Endothelial cell of umbilical vein (primary cell): ENCODE measurements around the gene KRT33A. TPM values are rescaled to one million over a fixed set of nuclear protein-coding genes. Genes with fewer than 3 reads are reported as not detected.

ENCODE experiments used
- BruUV-seq: library from RNA; stranded (reverse); fragments of 400-500 nt; replicated peaks from 2 replicates; lab custom pipeline; 2021; lab: Mats Ljungman, UMichigan
- CTCF ChIA-PET: fragments of 300-600, 350-600 bp; sonication (Branson Sonifier 250); formaldehyde crosslinking; loops from one replicate; lab custom pipeline; 2021; ENCODE audit warnings: antibody characterized with exemption, inconsistent platforms; lab: Charles Lee
- POLR2A ChIA-PET: fragments of 300-600, 350-600 bp; sonication (Branson Sonifier 250); formaldehyde crosslinking; loops from one replicate; lab custom pipeline; 2021; ENCODE audit warnings: antibody characterized with exemption, inconsistent platforms; lab: Charles Lee
- DNase-seq: peaks from one replicate; pipeline ENCODE4 v3.0.0-alpha.2; 2011; ENCODE audit warnings: low read depth, low spot score
- FAIRE-seq: peaks from 2 replicates; lab custom pipeline; 2011; peaks lifted over from hg19 to GRCh38; lab: Jason Lieb, UNC
- H2AFZ ChIP-seq: 2 replicates; pipeline ENCODE4 v1.6.0; 2012; ENCODE audit warnings: low read depth, low read length, control low read depth, inconsistent platforms
- H3K27ac ChIP-seq: 2 replicates; pipeline ENCODE4 v1.5.1; 2011; ENCODE audit warnings: low read depth, mild to moderate bottlenecking, control low read depth, low read length, moderate library complexity; ENCODE audit not compliant: insufficient read depth
- H3K27me3 ChIP-seq, 2 experiments: 2 replicates each; pipeline versions ENCODE4 v1.6.0 to v1.6.1; 2011; ENCODE audit warnings: low read length in 2 of 2, mixed read lengths in 1 of 2; ENCODE audit not compliant: control insufficient read depth in 2 of 2, insufficient read depth in 2 of 2
- H3K36me3 ChIP-seq, 2 experiments: 2 replicates in 1 of 2; 3 replicates in 1 of 2; pipeline ENCODE4 v1.5.1; 2011; ENCODE audit warnings: low read length in 2 of 2, mild to moderate bottlenecking in 1 of 2, moderate library complexity in 1 of 2; ENCODE audit not compliant: control insufficient read depth in 2 of 2, insufficient read depth in 2 of 2; ENCODE audit errors: extremely low read depth in 1 of 2
- H3K4me1 ChIP-seq: 3 replicates; pipeline ENCODE4 v1.5.1; 2011; ENCODE audit warnings: mild to moderate bottlenecking, low read length; ENCODE audit not compliant: control insufficient read depth, insufficient read depth; ENCODE audit errors: extremely low read depth
- H3K4me2 ChIP-seq: 2 replicates; pipeline ENCODE4 v1.6.1; 2011; ENCODE audit warnings: low read length, control low read depth, mixed read lengths; ENCODE audit not compliant: insufficient read depth
- H3K4me3 ChIP-seq, 3 experiments: fragments of 200-600 bp in 1 of 3; sonication (generic), shearing (Covaris generic) in 1 of 3; replicated peaks in 1 of 3; 2 replicates each; pipeline ENCODE4 v1.5.1; 2011 to 2016; ENCODE audit warnings: control low read depth in 3 of 3, low read length in 3 of 3, mild to moderate bottlenecking in 2 of 3, inconsistent platforms in 1 of 3, low read depth in 1 of 3, moderate library complexity in 1 of 3; ENCODE audit not compliant: insufficient read depth in 1 of 3
- H3K79me2 ChIP-seq: 2 replicates; pipeline ENCODE4 v1.6.0; 2012; ENCODE audit warnings: low read length, inconsistent platforms; ENCODE audit not compliant: control insufficient read depth, insufficient read depth
- H3K9ac ChIP-seq: replicated peaks from 2 replicates; pipeline ENCODE3; 2011; ENCODE audit warnings: low read length, control low read depth; ENCODE audit not compliant: insufficient read depth; ENCODE audit errors: extremely low read depth
- H3K9me1 ChIP-seq: replicated peaks from 3 replicates; pipeline ENCODE4 v1.6.0; 2011; ENCODE audit warnings: mild to moderate bottlenecking, low read length; ENCODE audit not compliant: control insufficient read depth, insufficient read depth; ENCODE audit errors: extremely low read depth
- H3K9me3 ChIP-seq: replicated peaks from 2 replicates; pipeline ENCODE4 v1.5.1; 2012; ENCODE audit warnings: low read length, inconsistent platforms; ENCODE audit not compliant: control insufficient read depth, insufficient read depth
- H4K20me1 ChIP-seq: replicated peaks from 2 replicates; pipeline ENCODE3; 2011; ENCODE audit warnings: mild to moderate bottlenecking, low read length; ENCODE audit not compliant: control insufficient read depth, insufficient read depth; ENCODE audit errors: extremely low read depth
- CTCF ChIP-seq, 2 donors: IDR thresholded peaks; 1 replicate in 1 of 2; 2 replicates in 1 of 2; pipeline ENCODE4 v1.5.1; 2011; ENCODE audit warnings: low read length in 2 of 2, mild to moderate bottlenecking in 2 of 2, moderate library complexity in 2 of 2, control low read depth in 1 of 2, inconsistent platforms in 1 of 2, low read depth in 1 of 2; ENCODE audit not compliant: insufficient read depth in 1 of 2; ENCODE audit errors: extremely low read depth in 1 of 2
- EZH2 ChIP-seq: IDR thresholded peaks from 2 replicates; pipeline ENCODE4 v1.6.1; 2012; ENCODE audit warnings: borderline replicate concordance, low read depth, mild to moderate bottlenecking, moderate library complexity, low read length, inconsistent platforms; ENCODE audit not compliant: severe bottlenecking
- FOS ChIP-seq: IDR thresholded peaks from 2 replicates; pipeline ENCODE4 v1.6.1; 2011; ENCODE audit warnings: mild to moderate bottlenecking, low read length, moderate library complexity, borderline replicate concordance; ENCODE audit not compliant: insufficient read depth
- GATA2 ChIP-seq: IDR thresholded peaks from 2 replicates; pipeline ENCODE4 v1.7.0; 2011; ENCODE audit warnings: low read depth, mild to moderate bottlenecking, moderate library complexity, mixed read lengths, low read length; ENCODE audit not compliant: insufficient read length, insufficient read depth
- JUN ChIP-seq: IDR thresholded peaks from 2 replicates; pipeline ENCODE4 v1.6.1; 2011; ENCODE audit warnings: borderline replicate concordance, low read depth; ENCODE audit not compliant: insufficient read length, insufficient read depth
- MAX ChIP-seq: IDR thresholded peaks from 2 replicates; pipeline ENCODE4 v1.6.1; 2011; ENCODE audit not compliant: insufficient read depth, insufficient read length
- MYC ChIP-seq: IDR thresholded peaks from one replicate; pipeline ENCODE4 v1.6.1; 2011; ENCODE audit warnings: mild to moderate bottlenecking, low read depth, low read length
- POLR2A ChIP-seq: IDR thresholded peaks from 2 replicates; pipeline ENCODE4 v1.6.1; 2012; ENCODE audit warnings: low read depth, mild to moderate bottlenecking, control low read depth, low read length
- POLR2AphosphoS5 ChIP-seq: IDR thresholded peaks from 2 replicates; pipeline ENCODE4 v1.6.1; 2012; ENCODE audit warnings: low read depth, mild to moderate bottlenecking, control low read depth, low read length, moderate library complexity; ENCODE audit not compliant: insufficient read depth
- dilution Hi-C: fragments of 300-500 bp; cut with MboI; formaldehyde crosslinking; loops from one replicate; pipeline ENCODE4 v1.15.0; 2019; ENCODE audit warnings: low sequenced_read_pairs; ENCODE audit not compliant: extremely low pct_ligation_motif_present
- intact Hi-C: fragments of 100-400 bp; cut with micrococcal nuclease; formaldehyde crosslinking; loops from one replicate; pipeline ENCODE4 v1.10.0; 2022
- polyA plus RNA-seq, 4 experiments: library from polyadenylated mRNA; depleted of rRNA in 3 of 4; stranded (reverse) in 3 of 4; unstranded in 1 of 4; fragments of >200 nt; gene quantifications; 2 replicates each; pipeline versions ENCODE4 v1.2.1 to v1.2.3, GENCODE V29; 2011 to 2012; ENCODE audit warnings: missing spikeins in 1 of 4
- total RNA-seq: library from RNA; stranded (reverse); gene quantifications from 2 replicates; pipeline ENCODE4 v1.2.3, GENCODE V29; 2021

The KRT33A gene
- total and polyA plus RNA-seq, 2 donors (not counting 3 experiments of a cell fraction or from before 2014, with no cell fraction given), result not detected

- dilution Hi-C loops, result no loop called here
- intact Hi-C loops, result no loop called here
- POLR2A ChIA-PET, result no interaction called here
These were observed 43.8 kb upstream of the KRT33A start for GRCh38 chr17:41394254-41394996.

More at GRCh38 chr17:41394254-41394996, 43.8 kb upstream of the KRT33A start:
- Histone ChIP-seq H3K9ac (no peak overlapping the region), H3K4me3 (no peak overlapping the region), H3K9me1 (no peaks in the 10 kb centered on the region), H3K36me3 (no peaks in the 10 kb centered on the region), H3K9me3 (no peaks in the 10 kb centered on the region), H2AFZ (no peak overlapping the region), H3K27ac (no peak overlapping the region), H3K27me3 (peaks cover 8 to 20% of the 10 kb centered on the region in 2 experiments), H4K20me1 (no peaks in the 10 kb centered on the region), H3K79me2 (no peaks in the 10 kb centered on the region), H3K4me1 (no peaks in the 10 kb centered on the region), H3K4me2 (no peak overlapping the region)
- no TSS peak for BruUV-seq
- TF ChIP-seq POLR2AphosphoS5 (no peak), MYC (no peak), EZH2 (no peak), FOS (no peak), MAX (no peak), POLR2A (no peak), JUN (no peak), GATA2 (no peak), CTCF (IDR thresholded peaks at IDR 0.05; ENCODE audit: extremely low read depth in 1 of 2, insufficient read depth in 1 of 2, low read depth in 1 of 2, low read length in 2 of 2) (no peak)
- CTCF ChIA-PET, result no interaction called here
- DNase-seq (no peak), FAIRE-seq (no peak)
